Keratinocyte (primary cell): ENCODE data around the gene ZNF521. TPM values are rescaled to one million over a fixed set of nuclear protein-coding genes. Genes with fewer than 3 reads are reported as not detected.

Experiments used
- DNase-seq: peaks from one replicate; pipeline ENCODE4 v3.0.0-alpha.2; 2011; ENCODE audit warnings: low read depth, missing footprints, low spot score
- FAIRE-seq: peaks from 2 replicates; lab custom pipeline; 2011; peaks lifted over from hg19 to GRCh38; lab: Jason Lieb, UNC
- H2AFZ ChIP-seq: 2 replicates; pipeline ENCODE4 v1.6.0; 2012; ENCODE audit warnings: low read length, control low read depth, inconsistent platforms; ENCODE audit not compliant: control insufficient read depth
- H3K27ac ChIP-seq: 2 replicates; pipeline ENCODE4 v1.5.1; 2011; ENCODE audit warnings: low read length; ENCODE audit not compliant: control insufficient read depth, insufficient read depth
- H3K27me3 ChIP-seq: 3 replicates; pipeline ENCODE4 v1.6.0; 2011; ENCODE audit warnings: low read length; ENCODE audit not compliant: control insufficient read depth, insufficient read depth; ENCODE audit errors: extremely low read depth
- H3K36me3 ChIP-seq, 2 experiments: 2 replicates in 1 of 2; 3 replicates in 1 of 2; pipeline ENCODE4 v1.5.1; 2011; ENCODE audit warnings: low read length in 2 of 2, mild to moderate bottlenecking in 1 of 2; ENCODE audit not compliant: control insufficient read depth in 2 of 2, insufficient read depth in 2 of 2; ENCODE audit errors: extremely low read depth in 1 of 2
- H3K4me1 ChIP-seq: 3 replicates; pipeline ENCODE4 v1.5.1; 2011; ENCODE audit warnings: low read length; ENCODE audit not compliant: control insufficient read depth, insufficient read depth; ENCODE audit errors: extremely low read depth
- H3K4me2 ChIP-seq: 3 replicates; pipeline ENCODE4 v1.6.0; 2011; ENCODE audit warnings: low read depth, low read length; ENCODE audit not compliant: control insufficient read depth, insufficient read depth; ENCODE audit errors: extremely low read depth
- H3K4me3 ChIP-seq, 3 experiments: fragments of 200-600 bp in 1 of 3; sonication (generic) in 1 of 3; 2 replicates in 2 of 3; 3 replicates in 1 of 3; pipeline ENCODE4 v1.5.1; 2011 to 2016; ENCODE audit warnings: low read length in 3 of 3, mild to moderate bottlenecking in 3 of 3, control low read depth in 2 of 3, inconsistent platforms in 1 of 3, low read depth in 1 of 3, mixed read lengths in 1 of 3, mixed run types in 1 of 3, moderate library complexity in 1 of 3; ENCODE audit not compliant: control insufficient read depth in 2 of 3, insufficient read depth in 2 of 3; ENCODE audit errors: extremely low read depth in 1 of 3
- H3K79me2 ChIP-seq: 2 replicates; pipeline ENCODE4 v1.6.0; 2012; ENCODE audit warnings: low read length; ENCODE audit not compliant: control insufficient read depth, insufficient read depth
- H3K9ac ChIP-seq: 3 replicates; pipeline ENCODE4 v1.6.0; 2011; ENCODE audit warnings: low read length; ENCODE audit not compliant: control insufficient read depth, insufficient read depth; ENCODE audit errors: extremely low read depth
- H3K9me1 ChIP-seq: 3 replicates; pipeline ENCODE4 v1.6.0; 2011; ENCODE audit warnings: low read length; ENCODE audit not compliant: control insufficient read depth, insufficient read depth; ENCODE audit errors: extremely low read depth
- H3K9me3 ChIP-seq: 2 replicates; pipeline ENCODE4 v1.5.1; 2012; ENCODE audit warnings: low read depth, low read length; ENCODE audit not compliant: control insufficient read depth
- H4K20me1 ChIP-seq: 3 replicates; pipeline ENCODE4 v1.6.0; 2011; ENCODE audit warnings: low read length; ENCODE audit not compliant: control insufficient read depth, insufficient read depth; ENCODE audit errors: extremely low read depth
- CTCF ChIP-seq, 3 experiments: IDR thresholded peaks in 1 of 3; conservative IDR thresholded peaks in 1 of 3; optimal IDR thresholded peaks in 1 of 3; 2 replicates in 2 of 3; 3 replicates in 1 of 3; pipeline versions ENCODE3 to v1.5.1; 2011; ENCODE audit warnings: low read length in 3 of 3, mild to moderate bottlenecking in 3 of 3, moderate library complexity in 2 of 3, control low read depth in 1 of 3, inconsistent platforms in 1 of 3; ENCODE audit not compliant: insufficient read depth in 2 of 3; ENCODE audit errors: extremely low read depth in 1 of 3
- EZH2 ChIP-seq: IDR thresholded peaks from one replicate; pipeline ENCODE4 v1.6.1; 2012; ENCODE audit warnings: inconsistent platforms, mild to moderate bottlenecking, low read length, moderate library complexity
- dilution Hi-C: fragments of 300-500 bp; cut with MboI; formaldehyde crosslinking; loops from one replicate; pipeline ENCODE4 v1.7.0; 2020; ENCODE audit warnings: low sequenced_read_pairs; ENCODE audit not compliant: extremely low pct_ligation_motif_present
- polyA plus RNA-seq, 5 experiments: library from polyadenylated mRNA; depleted of rRNA in 3 of 5; stranded (reverse) in 3 of 5; stranded (forward) in 1 of 5; unstranded in 1 of 5; fragments of >200 nt; gene quantifications; 1 replicate in 1 of 5; 2 replicates in 3 of 5; 3 replicates in 1 of 5; pipeline versions ENCODE4 v1.2.1 to v1.2.3, GENCODE V29; 2011 to 2012; ENCODE audit warnings: missing spikeins in 2 of 5, low read depth in 1 of 5, low replicate concordance in 1 of 5

ZNF521 gene
- polyA plus RNA-seq, 1 donor (not counting 4 experiments of a cell fraction or from before 2014, with no cell fraction given) = 0.07 TPM

- H3K9me1 ChIP-seq = no peaks in the 10 kb centered on the region
- H3K9ac ChIP-seq = no peak overlapping the region
- no peak for DNase-seq
- no peak for FAIRE-seq
- H2AFZ ChIP-seq = no peak overlapping the region
- no peak overlapping the region for H3K4me2 ChIP-seq
- dilution Hi-C loops = no loop called here
- no peaks in the 10 kb centered on the region for H3K79me2 ChIP-seq
- H3K36me3 ChIP-seq = no peaks in the 10 kb centered on the region
- no peaks in the 10 kb centered on the region for H3K27me3 ChIP-seq
- no peaks in the 10 kb centered on the region for H3K9me3 ChIP-seq
- no peak for TF ChIP-seq EZH2
- no peak for TF ChIP-seq CTCF (optimal IDR thresholded peaks at IDR 0.05 in 1 of 3, IDR thresholded peaks at IDR 0.05 in 1 of 3, conservative IDR thresholded peaks at IDR 0.05 in 1 of 3; ENCODE audit: extremely low read depth in 1 of 3, insufficient read depth in 2 of 3, low read length in 3 of 3)
- no peak overlapping the region for H3K27ac ChIP-seq
- no peak overlapping the region for H3K4me3 ChIP-seq
- H4K20me1 ChIP-seq = no peaks in the 10 kb centered on the region
- no peaks in the 10 kb centered on the region for H3K4me1 ChIP-seq
Observed at GRCh38 chr18:25047421-25047820, 304.5 kb downstream of the ZNF521 start.

GRCh38 chr18:25044694-25045093, 307.3 kb downstream of the ZNF521 start:
- H3K27me3 ChIP-seq = no peaks in the 10 kb centered on the region
- H3K4me3 ChIP-seq = no peak overlapping the region

More at GRCh38 chr18:25044694-25045093, 307.3 kb downstream of the ZNF521 start:
- Histone ChIP-seq H3K79me2 (no peaks in the 10 kb centered on the region), H3K36me3 (no peaks in the 10 kb centered on the region), H4K20me1 (no peaks in the 10 kb centered on the region), H3K9me3 (no peaks in the 10 kb centered on the region), H3K9ac (no peak overlapping the region), H3K4me2 (no peak overlapping the region), H3K27ac (no peak overlapping the region), H3K9me1 (no peaks in the 10 kb centered on the region), H2AFZ (no peak overlapping the region), H3K4me1 (no peaks in the 10 kb centered on the region)
- dilution Hi-C loops = no loop called here
- TF ChIP-seq CTCF (optimal IDR thresholded peaks at IDR 0.05 in 1 of 3, IDR thresholded peaks at IDR 0.05 in 1 of 3, conservative IDR thresholded peaks at IDR 0.05 in 1 of 3; ENCODE audit: extremely low read depth in 1 of 3, insufficient read depth in 2 of 3, low read length in 3 of 3) (no peak), EZH2 (no peak)
- DNase-seq = no peak
- FAIRE-seq = no peak
